Activated naive CD4-positive, alpha-beta T cell treated with Interleukin-2 at 50 U/mL for 16 hours (primary cell): ENCODE data around the gene TCF7.

ENCODE experiments used
- DNase-seq: peaks from one replicate; pipeline ENCODE4 v3.0.0-alpha.2; 2020

Gene TCF7

GRCh38 chr5:134132372-134133187 is 18.1 kb downstream of the TCF7 start:
- peak; percentile 75 for DNase-seq

- DNase-seq, result peak; percentile 2
These were observed 18.9 kb downstream of the TCF7 start for GRCh38 chr5:134133188-134133994.

- DNase-seq, result peak; percentile 1
These were observed 19.6 kb downstream of the TCF7 start for GRCh38 chr5:134133995-134134541.

GRCh38 chr5:134135091-134135655 is 20.7 kb downstream of the TCF7 start:
- DNase-seq, result peak; percentile 1

- DNase-seq, result peak; percentile 2
These were observed 21.7 kb downstream of the TCF7 start for GRCh38 chr5:134136221-134136631.

GRCh38 chr5:134136771-134137170 is 22.3 kb downstream of the TCF7 start:
- DNase-seq, result peak; percentile 1

- DNase-seq, result peak; percentile 78
These were observed 24.2 kb downstream of the TCF7 start for GRCh38 chr5:134138416-134139376.

GRCh38 chr5:134139377-134139851 is 24.9 kb downstream of the TCF7 start:
- peak; percentile 1 for DNase-seq

- DNase-seq, result peak; percentile 1
These were observed 25.5 kb downstream of the TCF7 start for GRCh38 chr5:134139891-134140469.

GRCh38 chr5:134140530-134141201 is 26.2 kb downstream of the TCF7 start:
- peak; percentile 70 for DNase-seq

GRCh38 chr5:134141331-134142050 is 27.0 kb downstream of the TCF7 start:
- peak; percentile 27 for DNase-seq

- DNase-seq, result no peak
These were observed 27.6 kb downstream of the TCF7 start for GRCh38 chr5:134142052-134142451.

GRCh38 chr5:134142806-134143205 is 28.3 kb downstream of the TCF7 start:
- DNase-seq, result peak; percentile 1

GRCh38 chr5:134143431-134143830 is 28.9 kb downstream of the TCF7 start:
- peak; percentile 2 for DNase-seq

- peak; percentile 1 for DNase-seq
These were observed 29.8 kb downstream of the TCF7 start for GRCh38 chr5:134143944-134144941.

- peak; percentile 1 for DNase-seq
These were observed 30.7 kb downstream of the TCF7 start for GRCh38 chr5:134145041-134145757.

- peak; percentile 86 for DNase-seq
These were observed 31.5 kb downstream of the TCF7 start for GRCh38 chr5:134145779-134146581.
